Tibial nerve (tissue), 3 donors: ENCODE measurements around the gene CEP295NL.

Experiments used
- CTCF ChIP-seq, 5 experiments: fragments of 200-600 bp in 3 of 5; fragments of 450-650 bp in 2 of 5; sonication (generic) in 3 of 5; IDR thresholded peaks; one replicate each; pipeline ENCODE4 v1.5.1; 2016 to 2019; ENCODE audit warnings: antibody characterized with exemption in 5 of 5, mild to moderate bottlenecking in 3 of 5, moderate library complexity in 2 of 5
- POLR2A ChIP-seq, 2 donors: fragments of 450-650 bp; IDR thresholded peaks; one replicate each; pipeline ENCODE4 v1.6.1; 2017; ENCODE audit warnings: antibody characterized with exemption in 2 of 2, mild to moderate bottlenecking in 2 of 2, moderate library complexity in 2 of 2

DNA sequence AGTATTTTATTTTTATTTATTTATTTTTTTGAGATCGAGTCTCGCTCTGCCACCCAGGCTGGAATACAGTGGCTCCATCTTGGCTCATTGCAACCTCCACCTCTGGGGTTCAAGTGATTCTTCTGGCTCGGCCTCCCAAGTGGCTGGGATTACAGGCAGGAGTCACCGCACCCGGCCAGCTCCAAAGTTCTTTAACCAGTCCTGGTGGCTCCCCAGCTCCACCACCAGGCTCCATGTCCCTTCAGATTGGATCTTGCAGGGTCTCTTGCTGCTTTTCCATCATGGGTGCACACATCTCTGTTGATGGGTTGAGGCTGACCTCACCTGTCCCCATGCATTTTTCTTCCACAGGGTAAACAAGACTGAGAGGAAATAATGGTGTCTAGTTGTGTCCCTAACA lies 54.0 kb downstream of the CEP295NL start:
- no peak for TF ChIP-seq CTCF (IDR thresholded peaks at IDR 0.05)
- TF ChIP-seq POLR2A (IDR thresholded peaks at IDR 0.05) = no peak
